ELR (cell line): Measurements from ENCODE around the gene RUNX2.
A peak's percentile ranks its signal among the peaks of the same experiment; 100 is the strongest.
"Not testable (repeated sequence)": the region's sequence is repeated elsewhere in the genome, so short reads cannot be mapped to it uniquely, and the experiment has no call there.

Experiments used
- DNase-seq: peaks from one replicate; pipeline ENCODE4 v3.0.0-alpha.2; 2015; ENCODE audit warnings: low read depth

Gene RUNX2

GRCh38 chr6:45555981-45556771 is 228.0 kb downstream of the RUNX2 start:
- peak; percentile 61 for DNase-seq

- no peak for DNase-seq
These were observed 228.7 kb downstream of the RUNX2 start for GRCh38 chr6:45556828-45557227.

GRCh38 chr6:45557454-45557853 is 229.3 kb downstream of the RUNX2 start:
- no peak for DNase-seq

GRCh38 chr6:45558858-45559257 is 230.7 kb downstream of the RUNX2 start:
- DNase-seq = peak; percentile 26

GRCh38 chr6:45560321-45560820 is 232.2 kb downstream of the RUNX2 start:
- DNase-seq = not testable (repeated sequence)

GRCh38 chr6:45562171-45562570 is 234.0 kb downstream of the RUNX2 start:
- DNase-seq = no peak

- no peak for DNase-seq
These were observed 234.9 kb downstream of the RUNX2 start for GRCh38 chr6:45563041-45563440.

GRCh38 chr6:45563844-45564243 is 235.7 kb downstream of the RUNX2 start:
- no peak for DNase-seq

- peak; percentile 68 for DNase-seq
These were observed 238.8 kb downstream of the RUNX2 start for GRCh38 chr6:45566882-45567281.

- DNase-seq = no peak
These were observed 239.7 kb downstream of the RUNX2 start for GRCh38 chr6:45567879-45568278.

- DNase-seq = no peak
These were observed 240.5 kb downstream of the RUNX2 start for GRCh38 chr6:45568626-45569025.

GRCh38 chr6:45569210-45569945 is 241.2 kb downstream of the RUNX2 start:
- no peak for DNase-seq

- DNase-seq = no peak
These were observed 243.0 kb downstream of the RUNX2 start for GRCh38 chr6:45571159-45571558.

GRCh38 chr6:45572833-45573232 is 244.7 kb downstream of the RUNX2 start:
- no peak for DNase-seq

GRCh38 chr6:45574014-45574461 is 245.9 kb downstream of the RUNX2 start:
- DNase-seq = no peak

- DNase-seq = no peak
These were observed 246.8 kb downstream of the RUNX2 start for GRCh38 chr6:45574885-45575284.

- DNase-seq = no peak
These were observed 248.8 kb downstream of the RUNX2 start for GRCh38 chr6:45576648-45577624.

GRCh38 chr6:45577836-45578504 is 249.8 kb downstream of the RUNX2 start:
- no peak for DNase-seq

- DNase-seq = no peak
These were observed 256.0 kb downstream of the RUNX2 start for GRCh38 chr6:45584127-45584526.

GRCh38 chr6:45586216-45587171 is 258.4 kb downstream of the RUNX2 start:
- no peak for DNase-seq
